Fibroblast of lung (primary cell): ENCODE measurements around the gene STK4. TPM values are rescaled to one million over a fixed set of nuclear protein-coding genes. Genes with fewer than 3 reads are reported as not detected.

Experiments
- DNase-seq, 2 donors: peaks; one replicate each; pipeline versions ENCODE4 v3.0.0 to v3.0.0-alpha.2; 2010; ENCODE audit warnings: low read depth in 2 of 2
- H2AFZ ChIP-seq: 2 replicates; pipeline ENCODE4 v1.5.1; 2012; ENCODE audit warnings: low read length, control low read depth, inconsistent platforms
- H3K27ac ChIP-seq: 2 replicates; pipeline ENCODE4 v1.5.1; 2011; ENCODE audit warnings: low read length, control low read depth; ENCODE audit not compliant: insufficient read depth
- H3K27me3 ChIP-seq: 2 replicates; pipeline ENCODE4 v1.5.1; 2011; ENCODE audit warnings: mild to moderate bottlenecking, low read length; ENCODE audit not compliant: control insufficient read depth, insufficient read depth
- H3K36me3 ChIP-seq: 2 replicates; pipeline ENCODE4 v1.5.1; 2011; ENCODE audit warnings: low read length; ENCODE audit not compliant: control insufficient read depth, insufficient read depth
- H3K4me1 ChIP-seq: 2 replicates; pipeline ENCODE4 v1.5.1; 2011; ENCODE audit warnings: low read length; ENCODE audit not compliant: control insufficient read depth, insufficient read depth; ENCODE audit errors: extremely low read depth
- H3K4me2 ChIP-seq: 2 replicates; pipeline ENCODE4 v1.5.1; 2011; ENCODE audit warnings: low read length, control low read depth; ENCODE audit not compliant: insufficient read depth; ENCODE audit errors: extremely low read depth
- H3K4me3 ChIP-seq, 4 experiments: fragments of 200-600 bp in 1 of 4; sonication (generic) in 1 of 4; replicated peaks in 1 of 4; 2 replicates each; pipeline ENCODE4 v1.5.1; 2011 to 2016; ENCODE audit warnings: low read length in 4 of 4, low read depth in 3 of 4, mild to moderate bottlenecking in 3 of 4, control low read depth in 2 of 4, inconsistent platforms in 1 of 4, mixed read lengths in 1 of 4; ENCODE audit not compliant: insufficient read depth in 1 of 4; ENCODE audit errors: control extremely low read depth in 1 of 4
- H3K79me2 ChIP-seq: 2 replicates; pipeline ENCODE4 v1.5.1; 2012; ENCODE audit warnings: mild to moderate bottlenecking, low read length, inconsistent platforms; ENCODE audit not compliant: control insufficient read depth, insufficient read depth
- H3K9ac ChIP-seq: 2 replicates; pipeline ENCODE4 v1.5.1; 2011; ENCODE audit warnings: mild to moderate bottlenecking, low read length, control low read depth; ENCODE audit not compliant: insufficient read depth
- H3K9me3 ChIP-seq: 2 replicates; pipeline ENCODE4 v1.5.1; 2012; ENCODE audit warnings: low read depth, low read length; ENCODE audit not compliant: control insufficient read depth, insufficient read depth
- H4K20me1 ChIP-seq: 2 replicates; pipeline ENCODE4 v1.5.1; 2011; ENCODE audit warnings: low read length; ENCODE audit not compliant: control insufficient read depth, insufficient read depth; ENCODE audit errors: extremely low read depth
- EZH2 ChIP-seq: IDR thresholded peaks from 2 replicates; pipeline ENCODE4 v1.5.1; 2012; ENCODE audit warnings: low read length, control low read depth, mild to moderate bottlenecking; ENCODE audit errors: missing control alignments
- polyA plus RNA-seq, 2 donors: library from polyadenylated mRNA; depleted of rRNA in 1 of 2; stranded (reverse) in 1 of 2; unstranded in 1 of 2; fragments of >200 nt; gene quantifications; 2 replicates each; pipeline ENCODE4 v1.2.1, GENCODE V29; 2011 to 2012; ENCODE audit warnings: missing spikeins in 1 of 2
- total RNA-seq: library from RNA; depleted of rRNA; stranded (reverse); fragments of >200 nt; gene quantifications from 2 replicates; pipeline ENCODE4 v1.2.1, GENCODE V29; 2014
- TF ChIP-seq, protein P1 (sequence below), 2 donors: IDR thresholded peaks in 1 of 2; conservative IDR thresholded peaks in 1 of 2; 1 replicate in 1 of 2; 2 replicates in 1 of 2; pipeline ENCODE4 v1.5.1; 2011 to 2012; ENCODE audit warnings: low read length in 2 of 2, control low read depth in 1 of 2, inconsistent platforms in 1 of 2, low read depth in 1 of 2, mild to moderate bottlenecking in 1 of 2

The STK4 gene
- total and polyA plus RNA-seq, 2 donors (not counting 1 experiment from before 2014, with no cell fraction given) = 19.0 to 31.7 TPM

DNA sequence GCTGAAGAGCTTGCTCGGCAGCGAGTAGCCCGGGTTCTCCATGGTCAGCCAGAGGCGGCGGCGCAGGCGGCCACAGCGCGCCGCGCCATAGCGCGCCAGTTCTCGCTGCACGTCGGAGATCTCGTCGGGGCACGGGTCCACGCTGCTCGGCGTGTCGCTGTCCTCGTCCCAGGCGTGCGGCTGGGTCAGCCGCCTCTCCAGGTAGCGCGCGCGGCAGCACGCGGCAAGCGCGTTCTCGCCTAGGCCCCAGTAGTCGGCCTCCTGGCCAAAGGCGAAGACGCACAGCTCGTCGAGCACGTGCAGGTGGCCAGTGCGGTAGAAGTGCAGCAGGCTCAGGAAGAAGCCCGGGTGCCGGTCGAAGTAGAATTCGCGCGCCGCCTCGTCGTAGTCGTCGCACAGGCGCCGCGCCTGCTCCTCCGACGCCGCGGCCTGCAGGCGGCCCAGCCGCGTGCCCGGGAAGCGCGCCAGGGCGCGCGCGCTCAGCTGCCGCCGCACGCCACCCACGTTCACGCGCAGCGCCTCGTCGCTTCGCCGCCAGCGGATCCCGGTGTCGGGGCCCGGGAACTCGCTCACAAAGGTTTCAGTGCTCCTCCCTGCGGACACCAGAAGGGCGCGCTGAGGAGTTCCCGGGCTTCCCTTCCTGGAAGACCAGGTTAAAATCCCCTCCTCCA is 131.9 kb downstream of the STK4 start:
- H3K4me2 ChIP-seq = peak overlapping the region; percentile 32

DNA sequence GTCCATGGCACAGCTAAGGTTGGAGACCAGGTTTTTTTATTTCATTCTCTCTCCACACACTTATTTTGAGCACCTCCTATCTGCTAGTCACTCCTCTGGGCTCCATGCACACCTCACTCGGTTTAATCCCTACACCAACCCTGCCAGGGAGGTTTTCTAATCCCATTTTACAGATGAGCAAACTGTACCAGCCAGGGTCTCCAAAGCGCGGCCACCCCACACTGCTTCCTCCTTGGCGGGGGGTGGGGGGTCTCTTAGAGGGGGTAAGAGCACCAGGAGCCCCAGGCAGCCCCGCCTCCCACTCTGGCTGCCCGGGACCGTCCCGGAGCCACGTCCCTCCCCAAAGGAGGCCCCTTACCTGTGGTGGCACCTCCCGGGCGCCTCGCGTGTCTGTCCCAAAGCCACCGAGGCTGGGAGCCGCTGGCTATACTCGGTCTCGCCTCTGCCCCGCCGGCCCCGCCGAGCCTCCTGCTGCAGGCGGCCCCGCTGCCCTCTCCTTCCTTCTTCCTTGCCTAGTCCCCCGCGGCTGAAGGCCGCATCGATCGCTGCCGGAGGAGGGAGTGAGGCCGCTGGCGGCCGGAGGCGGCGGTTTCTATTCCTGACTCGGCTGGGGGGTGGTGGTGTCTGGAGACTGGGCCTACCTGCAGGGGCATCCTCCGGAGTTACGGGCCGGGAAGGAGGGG is 134.4 kb downstream of the STK4 start, which contains the start of gene KCNS1:
Gene KCNS1, minus strand, starts transcription at position 565 of the 683 bp plus-strand sequence. CDS start 1,891 bp downstream, outside the sequence.
- no peaks in the 10 kb centered on the region for H3K9me3 ChIP-seq

More for the DNA sequence above, 131.9 kb downstream of the STK4 start:
- H3K9ac ChIP-seq = no peak overlapping the region
- H3K79me2 ChIP-seq = no peaks in the 10 kb centered on the region
- H3K4me3 ChIP-seq = peak overlapping the region in 1 of 4 experiments; percentile 20
- peaks cover 11% of the 10 kb centered on the region for H3K27me3 ChIP-seq
- no peaks in the 10 kb centered on the region for H3K4me1 ChIP-seq
- H3K9me3 ChIP-seq = no peaks in the 10 kb centered on the region
- H4K20me1 ChIP-seq = no peaks in the 10 kb centered on the region
- no peaks in the 10 kb centered on the region for H3K36me3 ChIP-seq
- H2AFZ ChIP-seq = peak overlapping the region; percentile 34
- TF ChIP-seq, protein P1, sequence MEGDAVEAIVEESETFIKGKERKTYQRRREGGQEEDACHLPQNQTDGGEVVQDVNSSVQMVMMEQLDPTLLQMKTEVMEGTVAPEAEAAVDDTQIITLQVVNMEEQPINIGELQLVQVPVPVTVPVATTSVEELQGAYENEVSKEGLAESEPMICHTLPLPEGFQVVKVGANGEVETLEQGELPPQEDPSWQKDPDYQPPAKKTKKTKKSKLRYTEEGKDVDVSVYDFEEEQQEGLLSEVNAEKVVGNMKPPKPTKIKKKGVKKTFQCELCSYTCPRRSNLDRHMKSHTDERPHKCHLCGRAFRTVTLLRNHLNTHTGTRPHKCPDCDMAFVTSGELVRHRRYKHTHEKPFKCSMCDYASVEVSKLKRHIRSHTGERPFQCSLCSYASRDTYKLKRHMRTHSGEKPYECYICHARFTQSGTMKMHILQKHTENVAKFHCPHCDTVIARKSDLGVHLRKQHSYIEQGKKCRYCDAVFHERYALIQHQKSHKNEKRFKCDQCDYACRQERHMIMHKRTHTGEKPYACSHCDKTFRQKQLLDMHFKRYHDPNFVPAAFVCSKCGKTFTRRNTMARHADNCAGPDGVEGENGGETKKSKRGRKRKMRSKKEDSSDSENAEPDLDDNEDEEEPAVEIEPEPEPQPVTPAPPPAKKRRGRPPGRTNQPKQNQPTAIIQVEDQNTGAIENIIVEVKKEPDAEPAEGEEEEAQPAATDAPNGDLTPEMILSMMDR (conservative IDR thresholded peaks at IDR 0.05 in 1 of 2, IDR thresholded peaks at IDR 0.05 in 1 of 2; ENCODE audit: low read depth in 1 of 2, low read length in 2 of 2) = peak in 1 of 2 donors; percentile 18
- TF ChIP-seq EZH2 = peak; percentile 58
- H3K27ac ChIP-seq = no peak overlapping the region
- peak; percentile 25 to 42 for DNase-seq

More for the DNA sequence above, 134.4 kb downstream of the STK4 start, which contains the start of gene KCNS1:
- H3K36me3 ChIP-seq = no peaks in the 10 kb centered on the region
- no peaks in the 10 kb centered on the region for H4K20me1 ChIP-seq
- peaks cover 11% of the 10 kb centered on the region for H3K27me3 ChIP-seq
- H3K4me3 ChIP-seq = peak within 1 kb of the TSS in 1 of 4 experiments; percentile 27
- peak in 1 of 2 donors; percentile 30 for DNase-seq
- H3K9ac ChIP-seq = no peak within 1 kb of the TSS
- H3K27ac ChIP-seq = no peak within 1 kb of the TSS
- peak within 1 kb of the TSS; percentile 2 for H2AFZ ChIP-seq
- no peaks in the 10 kb centered on the region for H3K79me2 ChIP-seq
- no peak for TF ChIP-seq EZH2
- TF ChIP-seq, protein P1 (conservative IDR thresholded peaks at IDR 0.05 in 1 of 2, IDR thresholded peaks at IDR 0.05 in 1 of 2; ENCODE audit: low read depth in 1 of 2, low read length in 2 of 2) = peak in 1 of 2 donors; percentile 5
- no peak within 1 kb of the TSS for H3K4me2 ChIP-seq
- H3K4me1 ChIP-seq = no peaks in the 10 kb centered on the region
